Esophagus (tissue), 2 donors: ENCODE data around the gene MDH1. TPM values are rescaled to one million over a fixed set of nuclear protein-coding genes. Genes with fewer than 3 reads are reported as not detected.
"Not testable (repeated sequence)": the region's sequence is repeated elsewhere in the genome, so short reads cannot be mapped to it uniquely, and the experiment has no call there.

Experiments used
- H3K27ac ChIP-seq, 2 donors: one replicate each; pipeline ENCODE4 v1.5.1; 2013; ENCODE audit warnings: low read depth in 2 of 2, mild to moderate bottlenecking in 2 of 2, inconsistent platforms in 1 of 2, low read length in 1 of 2, moderate library complexity in 1 of 2
- H3K27me3 ChIP-seq, 2 donors: one replicate each; pipeline ENCODE4 v1.6.1; 2013; ENCODE audit warnings: low read length in 2 of 2, control low read depth in 1 of 2, mild to moderate bottlenecking in 1 of 2; ENCODE audit not compliant: insufficient read depth in 2 of 2, control insufficient read depth in 1 of 2
- H3K36me3 ChIP-seq, 2 donors: one replicate each; pipeline ENCODE4 v1.6.1; 2013; ENCODE audit warnings: low read length in 1 of 2; ENCODE audit not compliant: control insufficient read depth in 2 of 2, insufficient read depth in 2 of 2
- H3K4me1 ChIP-seq, 2 donors: one replicate each; pipeline ENCODE4 v1.6.1; 2013; ENCODE audit warnings: low read length in 1 of 2; ENCODE audit not compliant: control insufficient read depth in 2 of 2, insufficient read depth in 2 of 2
- H3K4me3 ChIP-seq, 2 donors: one replicate each; pipeline ENCODE4 v1.5.1; 2013; ENCODE audit warnings: low read length in 2 of 2, mild to moderate bottlenecking in 2 of 2, low read depth in 1 of 2, moderate library complexity in 1 of 2
- H3K9me3 ChIP-seq, 2 donors: one replicate each; pipeline ENCODE4 v1.6.1; 2013; ENCODE audit warnings: mild to moderate bottlenecking in 2 of 2, low read depth in 1 of 2, low read length in 1 of 2, moderate library complexity in 1 of 2; ENCODE audit not compliant: control insufficient read depth in 2 of 2, insufficient read depth in 1 of 2
- WGBS, 2 donors: extraction: QIAGEN DNeasy Blood & Tissue Kit; methylation state at CpG; one replicate each; pipeline ENCODE4 v1.1.7; 2013; 5-methylcytosine and 5-hydroxymethylcytosine counted together
- polyA plus RNA-seq, 2 donors: library from polyadenylated mRNA; stranded (reverse); fragments of 200-250 nt; gene quantifications; one replicate each; pipeline ENCODE4 v1.2.3, GENCODE V29; 2013
- donor health status: healthy with polysubstance abuse.
- donor health status: Bipolar disorder and iron deficiency.

Gene MDH1
- polyA plus RNA-seq, 2 donors: 124 to 160 TPM

DNA sequence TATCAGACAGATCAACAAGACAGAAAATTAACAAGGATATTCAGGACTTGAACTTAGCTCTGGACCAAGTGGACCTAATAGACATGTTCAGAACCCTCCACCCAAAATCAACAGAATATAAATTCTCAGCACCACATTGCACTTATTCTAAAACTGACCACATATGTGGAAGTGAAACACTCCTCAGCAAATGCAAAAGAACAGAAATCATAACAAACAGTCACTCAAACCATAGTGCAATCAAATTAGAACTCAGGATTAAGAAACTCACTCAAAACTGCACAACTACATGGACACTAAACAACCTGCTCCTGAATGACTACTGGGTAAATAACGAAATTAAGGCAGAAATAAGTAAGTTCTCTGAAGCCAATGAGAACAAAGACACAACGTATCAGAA, 35.0 kb downstream of the MDH1 start:
- not testable (repeated sequence) for H3K4me1 ChIP-seq, H3K36me3 ChIP-seq, H3K27me3 ChIP-seq, H3K9me3 ChIP-seq, H3K4me3 ChIP-seq, H3K27ac ChIP-seq
- 85 to 88% methylated on average over 2 of the region's 2 CpGs for WGBS, 2 donors

GRCh38 chr2:63627866-63628265, 39.1 kb downstream of the MDH1 start:
- H3K4me3 ChIP-seq: no peak overlapping the region
- H3K27ac ChIP-seq: no peak overlapping the region
- no peaks in the 10 kb centered on the region for H3K27me3 ChIP-seq
- H3K36me3 ChIP-seq: no peaks in the 10 kb centered on the region
- no peaks in the 10 kb centered on the region for H3K4me1 ChIP-seq
- peaks cover 0 to 5% of the 10 kb centered on the region in 2 donors for H3K9me3 ChIP-seq
- WGBS, 2 donors: 96 to 97% methylated on average over 15 of the region's 15 CpGs

- Histone ChIP-seq H3K4me1 (no peaks in the 10 kb centered on the region), H3K36me3 (no peaks in the 10 kb centered on the region), H3K27ac (no peak overlapping the region), H3K27me3 (no peaks in the 10 kb centered on the region), H3K4me3 (no peak overlapping the region), H3K9me3 (peaks cover 0 to 5% of the 10 kb centered on the region in 2 donors)
- WGBS, 2 donors: 85 to 91% methylated on average over 1 of the region's 1 CpG
These were observed 39.7 kb downstream of the MDH1 start for GRCh38 chr2:63628403-63628942.

- WGBS, 2 donors: 57 to 62% methylated on average over 1 of the region's 1 CpG
- no peaks in the 10 kb centered on the region for H3K27me3 ChIP-seq
- no peak overlapping the region for H3K4me3 ChIP-seq
- H3K9me3 ChIP-seq: peaks cover 0 to 5% of the 10 kb centered on the region in 2 donors
- no peaks in the 10 kb centered on the region for H3K4me1 ChIP-seq
- no peak overlapping the region for H3K27ac ChIP-seq
- no peaks in the 10 kb centered on the region for H3K36me3 ChIP-seq
These were observed 42.7 kb downstream of the MDH1 start for GRCh38 chr2:63631501-63631900.

GRCh38 chr2:63632382-63632781, 43.6 kb downstream of the MDH1 start:
- peaks cover 0 to 5% of the 10 kb centered on the region in 2 donors for H3K9me3 ChIP-seq
- no peaks in the 10 kb centered on the region for H3K4me1 ChIP-seq
- H3K4me3 ChIP-seq: no peak overlapping the region
- H3K27ac ChIP-seq: no peak overlapping the region
- no peaks in the 10 kb centered on the region for H3K36me3 ChIP-seq
- 92 to 93% methylated on average over 2 of the region's 2 CpGs for WGBS, 2 donors
- H3K27me3 ChIP-seq: no peaks in the 10 kb centered on the region

DNA sequence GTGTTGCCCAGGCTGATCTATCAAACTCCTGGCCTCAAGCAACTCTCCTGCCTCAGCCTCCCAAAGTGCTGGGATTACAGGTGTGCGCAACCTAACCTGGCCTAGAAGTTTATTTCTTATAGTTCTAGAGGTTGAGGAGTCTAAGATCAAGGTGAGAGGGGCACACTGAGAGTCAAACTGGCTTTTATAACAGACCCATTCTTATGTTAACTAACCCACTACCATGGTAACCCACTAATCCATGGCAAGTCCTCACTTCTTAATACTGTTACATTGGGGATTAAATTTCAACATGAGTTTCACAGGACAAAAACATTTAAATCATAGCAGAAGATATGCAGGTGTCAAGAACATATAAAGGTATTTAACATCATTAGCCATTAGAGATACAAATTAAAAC, 50.6 kb downstream of the MDH1 start:
- no peak overlapping the region for H3K4me3 ChIP-seq
- H3K9me3 ChIP-seq: no peaks in the 10 kb centered on the region
- no peaks in the 10 kb centered on the region for H3K36me3 ChIP-seq
- H3K27ac ChIP-seq: no peak overlapping the region
- 94 to 100% methylated on average over 1 of the region's 1 CpG for WGBS, 2 donors
- H3K4me1 ChIP-seq: no peaks in the 10 kb centered on the region
- H3K27me3 ChIP-seq: no peaks in the 10 kb centered on the region

- Histone ChIP-seq H3K27ac (no peak overlapping the region), H3K4me3 (no peak overlapping the region), H3K36me3 (no peaks in the 10 kb centered on the region), H3K9me3 (no peaks in the 10 kb centered on the region), H3K27me3 (no peaks in the 10 kb centered on the region), H3K4me1 (no peaks in the 10 kb centered on the region)
- 47 to 59% methylated on average over 1 of the region's 1 CpG for WGBS, 2 donors
These were observed 54.2 kb downstream of the MDH1 start for GRCh38 chr2:63642946-63643345.

DNA sequence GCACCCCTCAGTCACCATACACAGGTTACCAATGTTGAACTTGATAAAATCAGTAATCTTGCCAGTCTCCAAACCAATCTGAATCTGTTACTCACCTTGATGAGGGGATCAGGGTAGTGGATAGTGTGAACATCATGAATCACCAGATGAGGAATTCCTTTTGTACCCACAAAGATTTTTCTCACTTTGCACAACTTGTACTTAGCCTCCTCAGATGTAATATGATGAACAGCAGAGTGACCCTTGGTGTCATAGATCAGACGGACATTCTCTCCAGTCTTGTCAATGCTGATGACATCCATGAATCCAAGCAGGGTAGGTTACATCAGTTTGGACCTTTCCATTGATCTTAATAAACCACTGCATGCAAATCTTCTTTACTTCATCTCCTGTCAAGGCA, 54.7 kb downstream of the MDH1 start:
- H3K9me3 ChIP-seq: no peaks in the 10 kb centered on the region
- 86 to 88% methylated on average over 1 of the region's 1 CpG for WGBS, 2 donors
- H3K27ac ChIP-seq: no peak overlapping the region
- H3K4me1 ChIP-seq: no peaks in the 10 kb centered on the region
- no peak overlapping the region for H3K4me3 ChIP-seq
- H3K36me3 ChIP-seq: no peaks in the 10 kb centered on the region
- H3K27me3 ChIP-seq: no peaks in the 10 kb centered on the region

GRCh38 chr2:63648632-63649031, 59.9 kb downstream of the MDH1 start:
- Histone ChIP-seq H3K36me3 (no peaks in the 10 kb centered on the region), H3K27me3 (no peaks in the 10 kb centered on the region), H3K9me3 (no peaks in the 10 kb centered on the region), H3K4me3 (no peak overlapping the region), H3K27ac (no peak overlapping the region), H3K4me1 (no peaks in the 10 kb centered on the region)
- WGBS, 2 donors: 71 to 73% methylated on average over 2 of the region's 2 CpGs

DNA sequence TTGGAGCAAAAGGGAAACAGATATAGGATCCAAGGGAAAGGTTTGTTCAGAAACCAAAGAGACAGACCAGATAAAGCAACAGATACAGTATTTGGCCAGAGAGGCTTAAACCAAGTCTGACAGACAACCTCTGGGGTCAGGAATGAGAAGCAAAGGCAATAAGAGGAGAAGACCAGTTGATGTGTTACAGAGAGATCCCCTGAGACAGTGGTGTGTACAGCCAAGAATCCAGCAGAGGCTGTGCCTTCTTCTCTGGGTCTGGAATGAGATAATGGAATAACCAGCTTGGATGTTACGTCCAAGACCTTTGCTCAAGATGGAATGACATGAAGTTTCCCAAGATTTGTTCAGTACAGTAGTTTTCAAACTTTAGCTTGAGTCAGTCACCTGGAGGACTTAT, 61.1 kb downstream of the MDH1 start:
- Histone ChIP-seq H3K4me1 (no peaks in the 10 kb centered on the region), H3K9me3 (no peaks in the 10 kb centered on the region), H3K27ac (no peak overlapping the region), H3K27me3 (no peaks in the 10 kb centered on the region), H3K4me3 (no peak overlapping the region), H3K36me3 (no peaks in the 10 kb centered on the region)
- 86 to 98% methylated on average over 1 of the region's 1 CpG for WGBS, 2 donors
